H1 (cell line): ENCODE measurements around the gene CREB3L4. TPM values are rescaled to one million over a fixed set of nuclear protein-coding genes. Genes with fewer than 3 reads are reported as not detected.

ENCODE experiments used
- CTCF ChIA-PET: fragments of 300-600 bp; sonication (Branson Sonifier 250); formaldehyde crosslinking; loops from one replicate; lab custom pipeline; 2021; ENCODE audit not compliant: partially characterized antibody; lab: Charles Lee
- POLR2A ChIA-PET: fragments of 300-600 bp; sonication (Branson Sonifier 250); formaldehyde crosslinking; loops from one replicate; lab custom pipeline; 2021; ENCODE audit warnings: inconsistent platforms; ENCODE audit not compliant: partially characterized antibody; lab: Charles Lee
- DNase-seq, 2 experiments: peaks; one replicate each; pipeline versions ENCODE4 v3.0.0 to v3.0.0-alpha.2; 2010 to 2022; ENCODE audit warnings: low spot score in 2 of 2, low read depth in 1 of 2, mixed read lengths in 1 of 2
- FAIRE-seq: peaks from 2 replicates; lab custom pipeline; 2011; peaks lifted over from hg19 to GRCh38; lab: Jason Lieb, UNC
- H2AFZ ChIP-seq: 2 replicates; pipeline ENCODE4 v1.8.1; 2012; ENCODE audit warnings: low read length, inconsistent platforms
- H2AK5ac ChIP-seq: 2 replicates; pipeline ENCODE4 v1.6.1; 2013; ENCODE audit warnings: low read depth, low read length
- H2BK120ac ChIP-seq: replicated peaks from 2 replicates; pipeline ENCODE3; 2013; ENCODE audit warnings: low read depth, low read length, inconsistent platforms
- H2BK12ac ChIP-seq: 2 replicates; pipeline ENCODE4 v1.6.1; 2013; ENCODE audit warnings: low read depth, low read length
- H2BK15ac ChIP-seq: 2 replicates; pipeline ENCODE4 v1.6.1; 2013; ENCODE audit warnings: low read length
- H2BK20ac ChIP-seq: 2 replicates; pipeline ENCODE4 v1.6.1; 2013; ENCODE audit warnings: low read length
- H2BK5ac ChIP-seq: 2 replicates; pipeline ENCODE4 v1.6.1; 2013; ENCODE audit warnings: low read depth, low read length
- H3K14ac ChIP-seq: 2 replicates; pipeline ENCODE4 v1.6.1; 2013; ENCODE audit warnings: inconsistent platforms; ENCODE audit not compliant: insufficient read length
- H3K18ac ChIP-seq: 2 replicates; pipeline ENCODE4 v1.6.1; 2013; ENCODE audit warnings: low read length; ENCODE audit errors: extremely low read depth
- H3K23ac ChIP-seq: 2 replicates; pipeline ENCODE4 v1.6.1; 2013; ENCODE audit warnings: inconsistent platforms; ENCODE audit not compliant: insufficient read length
- H3K23me2 ChIP-seq: 2 replicates; pipeline ENCODE4 v1.6.1; 2013; ENCODE audit warnings: low read depth, low read length
- H3K27ac ChIP-seq: 2 replicates; pipeline ENCODE4 v1.6.1; 2011; ENCODE audit warnings: low read depth, low read length, inconsistent platforms
- H3K27me3 ChIP-seq, 4 experiments: replicated peaks in 1 of 4; 1 replicate in 1 of 4; 2 replicates in 3 of 4; pipeline versions ENCODE4 v1.6.1 to v1.8.1; 2011 to 2013; ENCODE audit warnings: low read length in 3 of 4, mild to moderate bottlenecking in 3 of 4, inconsistent platforms in 2 of 4, mixed read lengths in 2 of 4, moderate library complexity in 1 of 4; ENCODE audit not compliant: control insufficient read depth in 3 of 4, insufficient read depth in 3 of 4; ENCODE audit errors: extremely low read depth in 1 of 4
- H3K36me3 ChIP-seq, 4 experiments: 2 replicates each; pipeline versions ENCODE4 v1.6.1 to v1.8.1; 2011 to 2013; ENCODE audit warnings: mild to moderate bottlenecking in 4 of 4, low read length in 3 of 4, moderate library complexity in 2 of 4, control low read depth in 1 of 4, inconsistent platforms in 1 of 4; ENCODE audit not compliant: insufficient read depth in 4 of 4, control insufficient read depth in 2 of 4
- H3K4ac ChIP-seq: replicated peaks from 2 replicates; pipeline ENCODE3; 2013; ENCODE audit warnings: low read length, low read depth, mixed read lengths, inconsistent platforms; ENCODE audit not compliant: insufficient read length
- H3K4me1 ChIP-seq, 4 experiments: replicated peaks in 1 of 4; 1 replicate in 1 of 4; 2 replicates in 3 of 4; pipeline versions ENCODE4 v1.6.1 to v1.8.1; 2011 to 2013; ENCODE audit warnings: low read length in 3 of 4, inconsistent platforms in 2 of 4, mixed read lengths in 1 of 4; ENCODE audit not compliant: insufficient read depth in 4 of 4, control insufficient read depth in 3 of 4
- H3K4me2 ChIP-seq, 2 experiments: 2 replicates each; pipeline versions ENCODE4 v1.6.1 to v1.8.1; 2011 to 2013; ENCODE audit warnings: low read depth in 2 of 2, low read length in 2 of 2, control low read depth in 1 of 2, inconsistent platforms in 1 of 2, mild to moderate bottlenecking in 1 of 2; ENCODE audit not compliant: insufficient read depth in 1 of 2
- H3K4me3 ChIP-seq, 4 experiments: fragments of 200-600, 300-600 bp in 1 of 4; sonication (generic), shearing (Covaris generic), sonication (Bioruptor Twin) in 1 of 4; 2 replicates each; pipeline versions ENCODE4 v1.5.1 to v1.8.1; 2011 to 2016; ENCODE audit warnings: low read length in 4 of 4, low read depth in 3 of 4, control low read depth in 2 of 4, inconsistent platforms in 2 of 4, mild to moderate bottlenecking in 2 of 4, mixed read lengths in 1 of 4, moderate library complexity in 1 of 4; ENCODE audit not compliant: insufficient read depth in 2 of 4; ENCODE audit errors: extremely low read depth in 1 of 4
- H3K56ac ChIP-seq: replicated peaks from 2 replicates; pipeline ENCODE3; 2013; ENCODE audit warnings: low read depth, mild to moderate bottlenecking, mixed read lengths, low read length, inconsistent platforms; ENCODE audit not compliant: insufficient read length
- H3K79me1 ChIP-seq: 2 replicates; pipeline ENCODE4 v1.6.1; 2013; ENCODE audit warnings: low read depth, low read length, control low read depth
- H3K79me2 ChIP-seq, 2 experiments: 2 replicates each; pipeline versions ENCODE4 v1.6.1 to v1.8.1; 2012 to 2013; ENCODE audit warnings: low read length in 2 of 2, mild to moderate bottlenecking in 2 of 2, inconsistent platforms in 1 of 2; ENCODE audit not compliant: insufficient read depth in 2 of 2, control insufficient read depth in 1 of 2
- H3K9ac ChIP-seq, 4 experiments: replicated peaks in 1 of 4; 1 replicate in 1 of 4; 2 replicates in 3 of 4; pipeline versions ENCODE4 v1.6.1 to v1.8.1; 2011 to 2013; ENCODE audit warnings: low read depth in 3 of 4, low read length in 3 of 4, control low read depth in 2 of 4, mild to moderate bottlenecking in 2 of 4, moderate library complexity in 2 of 4, inconsistent platforms in 1 of 4; ENCODE audit errors: extremely low read depth in 1 of 4
- H3K9me3 ChIP-seq, 2 experiments: 2 replicates each; pipeline versions ENCODE4 v1.6.1 to v1.8.1; 2012 to 2013; ENCODE audit warnings: mild to moderate bottlenecking in 2 of 2, moderate library complexity in 2 of 2, control low read depth in 1 of 2, inconsistent platforms in 1 of 2, low read depth in 1 of 2, low read length in 1 of 2, mixed read lengths in 1 of 2; ENCODE audit not compliant: insufficient read depth in 2 of 2
- H4K20me1 ChIP-seq, 2 experiments: replicated peaks in 1 of 2; 2 replicates each; pipeline versions ENCODE3 to v1.8.1; 2011 to 2013; ENCODE audit warnings: inconsistent platforms in 2 of 2, low read length in 2 of 2, mild to moderate bottlenecking in 1 of 2; ENCODE audit not compliant: insufficient read depth in 2 of 2, control insufficient read depth in 1 of 2
- H4K5ac ChIP-seq: 2 replicates; pipeline ENCODE4 v1.6.1; 2013; ENCODE audit warnings: low read length, low read depth, mixed read lengths, inconsistent platforms; ENCODE audit not compliant: insufficient read length
- H4K8ac ChIP-seq: 2 replicates; pipeline ENCODE4 v1.8.0; 2013; ENCODE audit warnings: mild to moderate bottlenecking, moderate library complexity, low read length, inconsistent platforms; ENCODE audit not compliant: insufficient read depth; ENCODE audit errors: extremely low read depth
- H4K91ac ChIP-seq: replicated peaks from 2 replicates; pipeline ENCODE3; 2013; ENCODE audit warnings: low read length, mixed read lengths, inconsistent platforms; ENCODE audit not compliant: insufficient read length
- BRCA1 ChIP-seq: IDR thresholded peaks from 2 replicates; pipeline ENCODE4 v1.6.1; 2012; ENCODE audit warnings: low read depth, low read length, improper control_type of control experiment
- CBX8 ChIP-seq: fragments of 300-800, 300-1000 bp; sonication (generic); IDR thresholded peaks from 2 replicates; pipeline ENCODE4 v1.7.1; 2016; ENCODE audit warnings: low read depth, low read length, borderline replicate concordance
- GABPA ChIP-seq: IDR thresholded peaks from 2 replicates; pipeline ENCODE4 v1.6.1; 2011; ENCODE audit warnings: mild to moderate bottlenecking, low read length, moderate library complexity, borderline replicate concordance; ENCODE audit not compliant: insufficient read depth
- NRF1 ChIP-seq: IDR thresholded peaks from 2 replicates; pipeline ENCODE4 v1.6.1; 2011; ENCODE audit warnings: mild to moderate bottlenecking, low read depth, low read length, improper control_type of control experiment
- RXRA ChIP-seq: IDR thresholded peaks from 2 replicates; pipeline ENCODE4 v1.6.1; 2011; ENCODE audit warnings: low read depth, mild to moderate bottlenecking, low read length, moderate library complexity; ENCODE audit not compliant: insufficient read depth
- SAP30 ChIP-seq: fragments of 300-600 bp; sonication (generic); IDR thresholded peaks from 2 replicates; pipeline ENCODE4 v1.7.1; 2012; ENCODE audit warnings: low read length, moderate library complexity, mild to moderate bottlenecking, inconsistent platforms; ENCODE audit not compliant: insufficient read depth, insufficient replicate concordance
- SIN3A ChIP-seq, 2 experiments: IDR thresholded peaks in 1 of 2; conservative IDR thresholded peaks in 1 of 2; 2 replicates each; pipeline ENCODE4 v1.6.1; 2011 to 2012; ENCODE audit warnings: low read length in 2 of 2, improper control_type of control experiment in 1 of 2, low read depth in 1 of 2, mild to moderate bottlenecking in 1 of 2
- YY1 ChIP-seq: IDR thresholded peaks from 2 replicates; pipeline ENCODE4 v1.6.1; 2011; ENCODE audit warnings: low read depth, mild to moderate bottlenecking, low read length
- WGBS, 2 experiments: shearing (Covaris generic) in 1 of 2; methylation state at CpG; one replicate each; pipeline versions ENCODE4 v1.1.6 to v1.1.7; 2013 to 2015; ENCODE audit warnings: low lambda C conversion rate in 2 of 2, mixed read lengths in 2 of 2, inconsistent platforms in 1 of 2, low coverage in 1 of 2, missing lambda C conversion rate in 1 of 2; ENCODE audit not compliant: insufficient replicate concordance in 2 of 2, insufficient coverage in 1 of 2, insufficient read length in 1 of 2; ENCODE audit errors: extremely low coverage in 1 of 2, missing lambda C conversion rate in 1 of 2; 5-methylcytosine and 5-hydroxymethylcytosine counted together
- polyA plus RNA-seq, 7 experiments: library from polyadenylated mRNA; depleted of rRNA in 3 of 7; stranded (reverse) in 5 of 7; unstranded in 2 of 7; fragments of >200 nt in 5 of 7; fragments of 200-250 nt in 2 of 7; gene quantifications; 1 replicate in 5 of 7; 2 replicates in 1 of 7; 4 replicates in 1 of 7; pipeline versions ENCODE4 v1.2.1 to v1.2.3, GENCODE V29; 2011 to 2013; ENCODE audit warnings: missing spikeins in 2 of 7, mixed read lengths in 2 of 7
- total RNA-seq: library from RNA; stranded (reverse); fragmentation: NEBNext Ultra II Directional; extraction: Animal tissue kit (Norgen Biotek cat#: 25700); gene quantifications from 2 replicates; pipeline ENCODE4 v1.2.1, GENCODE V29; 2021
- TF ChIP-seq, protein P1 (sequence below): IDR thresholded peaks from 2 replicates; pipeline ENCODE4 v1.6.1; 2012; ENCODE audit warnings: inconsistent platforms

CREB3L4 gene
- total and polyA plus RNA-seq, 2 of the 8 experiments (the other 6 are each of a cell fraction or from before 2014, with no cell fraction given): 34.4 to 54.0 TPM

DNA sequence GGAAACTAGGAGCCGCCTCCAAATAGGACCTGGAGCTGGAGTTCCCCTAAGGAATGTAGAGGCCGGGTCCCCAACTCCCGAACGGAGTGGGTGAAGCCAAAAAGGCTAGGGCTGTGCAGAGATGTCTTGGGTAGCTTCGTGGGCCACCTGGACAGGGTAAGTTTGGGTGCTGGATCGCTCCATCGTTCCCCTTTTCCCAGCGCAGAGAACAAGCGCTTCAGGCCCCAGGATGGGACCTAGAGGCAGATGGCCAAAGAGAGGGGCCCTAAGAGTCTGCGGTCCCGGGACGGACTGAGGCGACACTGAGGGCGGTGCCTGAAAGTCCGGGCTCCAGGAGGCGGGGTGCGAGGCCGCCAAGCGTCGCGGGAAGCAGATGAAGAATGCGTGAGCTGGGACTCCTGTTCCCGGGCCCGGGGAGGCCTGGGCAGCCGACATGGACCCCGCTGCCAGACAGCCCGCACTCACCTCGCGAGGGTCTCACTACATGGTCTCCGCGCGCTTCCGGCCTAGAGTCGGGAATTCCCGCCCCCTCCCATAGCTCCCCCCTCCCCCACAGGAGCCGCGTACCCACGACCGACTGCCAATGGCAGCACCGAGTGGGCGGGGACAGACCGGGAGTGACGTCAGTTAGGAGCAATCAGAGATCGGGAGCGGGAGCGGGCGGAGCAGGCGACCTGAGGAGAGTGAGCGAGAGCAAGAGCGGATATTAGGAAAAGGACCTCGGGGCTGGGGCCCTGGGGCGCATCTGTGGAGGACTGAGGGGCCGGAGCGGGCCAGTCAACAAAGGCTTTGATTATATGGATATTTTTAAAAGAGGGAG lies 4.5 kb upstream of the CREB3L4 start, which contains the start of gene SLC39A1:
Gene SLC39A1 (minus strand): TSS at position 508 of the 820 bp plus-strand sequence. CDS start 822 bp downstream, outside the sequence.
- peak; percentile 98 to 99 for DNase-seq
- FAIRE-seq: no peak
- Histone ChIP-seq H3K18ac (peak within 1 kb of the TSS; percentile 94), H3K14ac (no peak within 1 kb of the TSS), H3K79me1 (peaks cover 9% of the 10 kb centered on the region), H2BK120ac (peak within 1 kb of the TSS; percentile 6), H3K56ac (peak within 1 kb of the TSS; percentile 79), H2AK5ac (peak within 1 kb of the TSS; percentile 41; the same call in 1 of the 2 replicates), H3K9ac (peak within 1 kb of the TSS; percentile 81 to 94 (median 83)), H2BK12ac (peak within 1 kb of the TSS; percentile 91), H3K4me3 (peak within 1 kb of the TSS; percentile 53 to 89 (median 84)), H3K23ac (no peak within 1 kb of the TSS), H4K5ac (peak within 1 kb of the TSS; percentile 70), H4K20me1 (peaks cover 2% of the 10 kb centered on the region in 2 experiments), H2BK15ac (peak within 1 kb of the TSS; percentile 62; the same call in 1 of the 2 replicates), H3K27ac (peak within 1 kb of the TSS; percentile 89), H4K8ac (peak within 1 kb of the TSS; percentile 88), H3K79me2 (peaks cover 15 to 35% of the 10 kb centered on the region in 2 experiments), H3K4me1 (peaks cover 7 to 17% (median 12%) of the 10 kb centered on the region in 4 experiments), H3K4ac (peak within 1 kb of the TSS; percentile 76), H3K9me3 (no peaks in the 10 kb centered on the region), H3K23me2 (peaks cover 25% of the 10 kb centered on the region), H2AFZ (no peak within 1 kb of the TSS), H3K36me3 (peaks cover 11 to 26% (median 19%) of the 10 kb centered on the region in 4 experiments), H2BK5ac (peak within 1 kb of the TSS; percentile 91), H4K91ac (peak within 1 kb of the TSS; percentile 87), H2BK20ac (no peak within 1 kb of the TSS), H3K27me3 (no peaks in the 10 kb centered on the region), H3K4me2 (peak within 1 kb of the TSS; percentile 95 to 98)
- ChIA-PET POLR2A (interaction anchor here (0.9 to 15.7 kb wide), 23 partner anchors 7 to 329 kb away, joined by 3 to 454 read pairs (median 5); partner anchors contain the start of genes CHTOP, DENND4B, GATAD2B and JTB), CTCF (interaction anchor here (1.0 to 2.8 kb wide), 7 partner anchors 10 to 29 kb away, joined by 3 to 19 read pairs (median 3); partner anchors contain the start of genes JTB and RAB13)
- 1% methylated on average over 37 of the region's 54 CpGs; no CpG with 5 or more reads in 1 of the 2 experiments for WGBS, 2 experiments
- no peak for TF ChIP-seq RXRA
- no peak for TF ChIP-seq GABPA
- no peak for TF ChIP-seq CBX8
- peak; percentile 43; the same call in 1 of the 2 replicates for TF ChIP-seq BRCA1
- no peak for TF ChIP-seq SAP30
- no peak for TF ChIP-seq YY1
- TF ChIP-seq NRF1: no peak
- TF ChIP-seq, protein P1, sequence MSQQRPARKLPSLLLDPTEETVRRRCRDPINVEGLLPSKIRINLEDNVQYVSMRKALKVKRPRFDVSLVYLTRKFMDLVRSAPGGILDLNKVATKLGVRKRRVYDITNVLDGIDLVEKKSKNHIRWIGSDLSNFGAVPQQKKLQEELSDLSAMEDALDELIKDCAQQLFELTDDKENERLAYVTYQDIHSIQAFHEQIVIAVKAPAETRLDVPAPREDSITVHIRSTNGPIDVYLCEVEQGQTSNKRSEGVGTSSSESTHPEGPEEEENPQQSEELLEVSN: peak; percentile 11; the same call in 1 of the 2 replicates
- 0 out of 4 replicates have a peak, but pooled peaks of 1 of the 2 experiments have one; percentile 24 for TF ChIP-seq SIN3A (conservative IDR thresholded peaks at IDR 0.05 in 1 of 2, IDR thresholded peaks at IDR 0.05 in 1 of 2; ENCODE audit: low read depth in 1 of 2, low read length in 2 of 2)
